Measurements from ENCODE around the gene GRM7. TPM values are rescaled to one million over a fixed set of nuclear protein-coding genes. Genes with fewer than 3 reads are reported as not detected.

The GRM7 gene
- total RNA-seq, 1 donor from 2014 or later = not detected

GRCh38 chr3:7272203-7272602 is 411.3 kb downstream of the GRM7 start:
- no peak for FAIRE-seq
- peak; percentile 38 for DNase-seq (ENCODE audit: low read depth)
- Histone ChIP-seq H3K4me3 (ENCODE audit: low read depth, low read length) (no peak overlapping the region), H3K36me3 (ENCODE audit: control insufficient read depth, insufficient read depth, low read length) (no peaks in the 10 kb centered on the region), H3K27me3 (ENCODE audit: control insufficient read depth, insufficient read depth, low read length) (no peaks in the 10 kb centered on the region)
- no peak for TF ChIP-seq CTCF (IDR thresholded peaks at IDR 0.05; ENCODE audit: insufficient read depth, low read length, severe bottlenecking)

DNA sequence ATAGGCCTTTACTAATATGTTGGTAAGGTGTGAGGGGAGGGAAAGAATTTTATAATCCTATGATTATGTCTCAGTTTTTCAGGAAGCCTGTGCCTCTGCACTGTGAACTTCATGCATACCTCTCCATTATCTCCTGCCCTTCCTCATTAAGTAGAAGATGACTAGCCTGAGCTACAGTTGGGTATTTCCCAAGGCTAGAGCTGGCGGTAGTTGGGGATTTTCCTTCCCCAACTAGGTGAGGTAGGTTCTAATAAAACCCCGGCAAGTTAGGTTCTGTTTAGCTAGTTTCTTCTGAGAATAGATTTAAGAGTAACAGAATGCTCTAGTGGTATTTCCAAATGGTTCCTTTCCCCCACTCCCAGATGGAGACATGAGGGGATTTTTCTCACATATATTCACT is 414.5 kb downstream of the GRM7 start:
- no peak for FAIRE-seq
- no peaks in the 10 kb centered on the region for H3K27me3 ChIP-seq (ENCODE audit: control insufficient read depth, insufficient read depth, low read length)

GRCh38 chr3:7280318-7280717 is 419.4 kb downstream of the GRM7 start:
- FAIRE-seq = no peak
- Histone ChIP-seq H3K4me3 (ENCODE audit: low read depth, low read length) (no peak overlapping the region), H3K36me3 (ENCODE audit: control insufficient read depth, insufficient read depth, low read length) (no peaks in the 10 kb centered on the region), H3K27me3 (ENCODE audit: control insufficient read depth, insufficient read depth, low read length) (no peaks in the 10 kb centered on the region)
- TF ChIP-seq CTCF (IDR thresholded peaks at IDR 0.05; ENCODE audit: insufficient read depth, low read length, severe bottlenecking) = no peak
- DNase-seq (ENCODE audit: low read depth) = no peak

More for the DNA sequence above, 414.5 kb downstream of the GRM7 start:
- no peak for DNase-seq (ENCODE audit: low read depth)
- Histone ChIP-seq H3K4me3 (ENCODE audit: low read depth, low read length) (no peak overlapping the region), H3K36me3 (ENCODE audit: control insufficient read depth, insufficient read depth, low read length) (no peaks in the 10 kb centered on the region)
- no peak for TF ChIP-seq CTCF (IDR thresholded peaks at IDR 0.05; ENCODE audit: insufficient read depth, low read length, severe bottlenecking)

DNA sequence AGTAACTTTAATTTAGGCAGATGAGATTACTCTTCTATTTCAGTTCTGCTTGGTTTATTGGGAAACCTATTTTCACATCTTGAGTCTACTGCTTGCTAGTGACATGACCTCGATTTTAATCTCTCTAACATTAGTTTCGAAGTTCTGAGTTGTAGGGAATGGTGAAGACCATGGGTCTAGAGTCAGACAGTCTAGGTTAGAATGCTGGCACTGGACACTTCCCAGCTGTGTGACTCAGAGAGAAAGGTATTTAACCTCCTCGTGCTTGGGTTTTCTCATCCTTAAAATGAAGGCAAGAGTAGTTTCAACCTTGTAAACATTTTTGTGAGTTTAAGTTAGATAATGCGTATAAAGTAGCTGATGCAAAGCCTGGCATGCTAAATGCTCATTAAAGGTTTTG is 422.1 kb downstream of the GRM7 start:
- FAIRE-seq (no peak), DNase-seq (ENCODE audit: low read depth) (no peak)

GRCh38 chr3:7285505-7285904 is 424.6 kb downstream of the GRM7 start:
- peak; percentile 21 for DNase-seq (ENCODE audit: low read depth)
- Histone ChIP-seq H3K36me3 (ENCODE audit: control insufficient read depth, insufficient read depth, low read length) (no peaks in the 10 kb centered on the region), H3K27me3 (ENCODE audit: control insufficient read depth, insufficient read depth, low read length) (no peaks in the 10 kb centered on the region), H3K4me3 (ENCODE audit: low read depth, low read length) (no peak overlapping the region)
- no peak for FAIRE-seq
- TF ChIP-seq CTCF (IDR thresholded peaks at IDR 0.05; ENCODE audit: insufficient read depth, low read length, severe bottlenecking) = peak; percentile 25

More for the DNA sequence above, 422.1 kb downstream of the GRM7 start:
- H3K27me3 ChIP-seq (ENCODE audit: control insufficient read depth, insufficient read depth, low read length) = no peaks in the 10 kb centered on the region
- H3K36me3 ChIP-seq (ENCODE audit: control insufficient read depth, insufficient read depth, low read length) = no peaks in the 10 kb centered on the region
- no peak overlapping the region for H3K4me3 ChIP-seq (ENCODE audit: low read depth, low read length)
- TF ChIP-seq CTCF (IDR thresholded peaks at IDR 0.05; ENCODE audit: insufficient read depth, low read length, severe bottlenecking) = no peak

GRCh38 chr3:7288133-7288532 is 427.2 kb downstream of the GRM7 start:
- Histone ChIP-seq H3K36me3 (ENCODE audit: control insufficient read depth, insufficient read depth, low read length) (no peaks in the 10 kb centered on the region), H3K4me3 (ENCODE audit: low read depth, low read length) (no peak overlapping the region), H3K27me3 (ENCODE audit: control insufficient read depth, insufficient read depth, low read length) (no peaks in the 10 kb centered on the region)
- FAIRE-seq (no peak), DNase-seq (ENCODE audit: low read depth) (no peak)
- no peak for TF ChIP-seq CTCF (IDR thresholded peaks at IDR 0.05; ENCODE audit: insufficient read depth, low read length, severe bottlenecking)

Measured in bronchial epithelial cell (primary cell).